Gastrocnemius medialis (tissue), 4 donors: ENCODE measurements around the gene VPS36. TPM values are rescaled to one million over a fixed set of nuclear protein-coding genes. Genes with fewer than 3 reads are reported as not detected.

Experiments used
- ATAC-seq, 2 donors: fragments of 150-250 bp; one replicate each; pipeline ENCODE4 v1.9.1; 2016
- DNase-seq, 2 donors: peaks; one replicate each; pipeline ENCODE4 v3.0.0-alpha.2; 2019
- H3K27ac ChIP-seq, 4 donors: fragments of 200-600 bp; sonication (generic); 1 replicate in 1 of 4; 2 replicates in 3 of 4; pipeline ENCODE4 v1.5.1; 2016 to 2018; ENCODE audit warnings: mild to moderate bottlenecking in 2 of 4, moderate library complexity in 1 of 4
- H3K27me3 ChIP-seq, 3 donors: fragments of 200-600 bp; sonication (generic) in 2 of 3; 1 replicate in 1 of 3; 2 replicates in 2 of 3; pipeline versions ENCODE4 v1.5.1 to v1.6.0; 2016 to 2019; ENCODE audit warnings: mild to moderate bottlenecking in 1 of 3, moderate library complexity in 1 of 3
- H3K36me3 ChIP-seq, 2 donors: fragments of 200-600 bp; sonication (generic) in 1 of 2; one replicate each; pipeline ENCODE4 v1.5.1; 2017 to 2018
- H3K4me1 ChIP-seq, 2 donors: fragments of 200-600 bp; sonication (generic) in 1 of 2; one replicate each; pipeline ENCODE4 v1.5.1; 2016 to 2017; ENCODE audit warnings: mild to moderate bottlenecking in 2 of 2
- H3K4me3 ChIP-seq, 4 donors: fragments of 200-600 bp; sonication (generic) in 3 of 4; 1 replicate in 1 of 4; 2 replicates in 3 of 4; pipeline ENCODE4 v1.5.1; 2016 to 2019; ENCODE audit warnings: mild to moderate bottlenecking in 2 of 4
- H3K9me3 ChIP-seq, 3 donors: fragments of 200-600 bp; sonication (generic) in 2 of 3; 1 replicate in 1 of 3; 2 replicates in 2 of 3; pipeline ENCODE4 v1.5.1; 2016 to 2019
- CTCF ChIP-seq, 5 experiments: fragments of 450-650 bp in 3 of 5; fragments of 200-600 bp in 2 of 5; sonication (generic) in 2 of 5; IDR thresholded peaks in 4 of 5; conservative IDR thresholded peaks in 1 of 5; 1 replicate in 4 of 5; 2 replicates in 1 of 5; pipeline ENCODE4 v1.5.1; 2016 to 2019; ENCODE audit warnings: antibody characterized with exemption in 5 of 5, mild to moderate bottlenecking in 3 of 5, moderate library complexity in 3 of 5
- POLR2A ChIP-seq, 2 donors: fragments of 450-650 bp; IDR thresholded peaks; one replicate each; pipeline ENCODE4 v1.6.1; 2017; ENCODE audit warnings: antibody characterized with exemption in 2 of 2, mild to moderate bottlenecking in 2 of 2, moderate library complexity in 2 of 2
- in situ Hi-C, 4 donors: fragments of 200-750 bp; cut with MboI; loops; one replicate each; pipeline versions ENCODE4 v1.15.0 to v1.8.0; 2017; ENCODE audit warnings: low sequenced_read_pairs in 4 of 4
- intact Hi-C: fragments of 100-400 bp; cut with DNase I; formaldehyde crosslinking; loops from one replicate; pipeline ENCODE4 v1.15.1; 2023; ENCODE audit warnings: low total_unique reads
- total RNA-seq, 4 donors: library from RNA; depleted of rRNA; stranded (reverse); fragments of >200 nt; gene quantifications; one replicate each; pipeline versions ENCODE4 v1.1.0 to v1.2.3, GENCODE V29; 2016

Gene VPS36
- total RNA-seq, 4 donors from 2014 or later, result 27.1 to 55.7 (median 45.2) TPM

GRCh38 chr13:52446265-52446664, 4.2 kb downstream of the VPS36 start:
- intact Hi-C loops, result no loop called here
- in situ Hi-C loops, result loop anchor here (10.0 to 25.0 kb wide), 6 partner anchors 101 to 634 kb away; partner anchors contain the start of genes SUGT1 (in 2 of the 4), ALG11 (in 1 of the 4), ATP7B (in 1 of the 4) and DHRS12 (in 1 of the 4)

GRCh38 chr13:52432456-52432855, 18.0 kb downstream of the VPS36 start:
- H3K27me3 ChIP-seq, result no peaks in the 10 kb centered on the region
- H3K27ac ChIP-seq, result no peak overlapping the region
- H3K36me3 ChIP-seq, result peaks cover 10 to 75% of the 10 kb centered on the region in 2 donors
- no peak for DNase-seq
- ATAC-seq, result no peak
- H3K4me1 ChIP-seq, result no peaks in the 10 kb centered on the region
- in situ Hi-C loops, result loop anchor here (25.0 kb wide), 3 partner anchors 245 to 620 kb away; partner anchors contain the start of genes ALG11 (in 1 of the 4), ATP7B (in 1 of the 4), DHRS12 (in 1 of the 4) and UTP14C (in 1 of the 4)
- no peak for TF ChIP-seq CTCF (IDR thresholded peaks at IDR 0.05 in 4 of 5, conservative IDR thresholded peaks at IDR 0.05 in 1 of 5)
- TF ChIP-seq POLR2A (IDR thresholded peaks at IDR 0.05), result no peak
- H3K4me3 ChIP-seq, result no peak overlapping the region
- intact Hi-C loops, result no loop called here
- no peaks in the 10 kb centered on the region for H3K9me3 ChIP-seq

More at GRCh38 chr13:52446265-52446664, 4.2 kb downstream of the VPS36 start:
- H3K4me3 ChIP-seq, result no peak overlapping the region
- DNase-seq (no peak), ATAC-seq (no peak)
- peak overlapping the region in 1 of 4 donors; percentile 29 for H3K27ac ChIP-seq
- no peaks in the 10 kb centered on the region for H3K9me3 ChIP-seq
- H3K36me3 ChIP-seq, result peaks cover 2 to 19% of the 10 kb centered on the region in 2 donors
- TF ChIP-seq CTCF (IDR thresholded peaks at IDR 0.05 in 4 of 5, conservative IDR thresholded peaks at IDR 0.05 in 1 of 5) (no peak), POLR2A (IDR thresholded peaks at IDR 0.05) (no peak)
- H3K4me1 ChIP-seq, result peaks cover 23 to 25% of the 10 kb centered on the region in 2 donors
- H3K27me3 ChIP-seq, result no peaks in the 10 kb centered on the region

- H3K9me3 ChIP-seq, result no peaks in the 10 kb centered on the region
- ATAC-seq (peak; percentile 50 to 61), DNase-seq (no peak)
- no peak overlapping the region for H3K4me3 ChIP-seq
- H3K36me3 ChIP-seq, result peaks cover 5 to 76% of the 10 kb centered on the region in 2 donors
- H3K4me1 ChIP-seq, result no peaks in the 10 kb centered on the region
- H3K27me3 ChIP-seq, result no peaks in the 10 kb centered on the region
- in situ Hi-C loops, result loop anchor here (25.0 kb wide), 3 partner anchors 241 to 616 kb away; partner anchors contain the start of genes ALG11 (in 1 of the 4), ATP7B (in 1 of the 4), DHRS12 (in 1 of the 4) and UTP14C (in 1 of the 4)
- intact Hi-C loops, result no loop called here
- peak overlapping the region in 1 of 4 donors; percentile 20 for H3K27ac ChIP-seq
- TF ChIP-seq CTCF (IDR thresholded peaks at IDR 0.05 in 4 of 5, conservative IDR thresholded peaks at IDR 0.05 in 1 of 5) (no peak), POLR2A (IDR thresholded peaks at IDR 0.05) (no peak)
Measured at GRCh38 chr13:52428295-52428694, 22.1 kb downstream of the VPS36 start.

GRCh38 chr13:52421216-52421615, 29.2 kb downstream of the VPS36 start:
- H3K36me3 ChIP-seq, result peaks cover 2 to 72% of the 10 kb centered on the region in 2 donors
- H3K9me3 ChIP-seq, result no peaks in the 10 kb centered on the region
- intact Hi-C loops, result no loop called here
- H3K4me3 ChIP-seq, result no peak overlapping the region
- no peaks in the 10 kb centered on the region for H3K4me1 ChIP-seq
- no peak for TF ChIP-seq CTCF (IDR thresholded peaks at IDR 0.05 in 4 of 5, conservative IDR thresholded peaks at IDR 0.05 in 1 of 5)
- no peak for TF ChIP-seq POLR2A (IDR thresholded peaks at IDR 0.05)
- no peaks in the 10 kb centered on the region for H3K27me3 ChIP-seq
- in situ Hi-C loops, result no loop called here
- DNase-seq (no peak), ATAC-seq (no peak)
- H3K27ac ChIP-seq, result no peak overlapping the region
